Thyroid gland (tissue), 4 donors: Measurements from ENCODE around the gene IRF7. TPM values are rescaled to one million over a fixed set of nuclear protein-coding genes. Genes with fewer than 3 reads are reported as not detected.

Source experiments
- DNase-seq, 2 donors: peaks; one replicate each; pipeline ENCODE4 v3.0.0-alpha.2; 2019
- H3K27ac ChIP-seq, 3 donors: fragments of 200-600 bp; sonication (generic); 1 replicate in 2 of 3; 2 replicates in 1 of 3; pipeline ENCODE4 v1.5.1; 2016 to 2019; ENCODE audit warnings: mild to moderate bottlenecking in 1 of 3, moderate library complexity in 1 of 3
- H3K27me3 ChIP-seq: fragments of 200-600 bp; sonication (generic); one replicate; pipeline ENCODE4 v1.5.1; 2019
- H3K36me3 ChIP-seq, 2 donors: fragments of 200-600 bp; sonication (generic); one replicate each; pipeline ENCODE4 v1.5.1; 2016 to 2019
- H3K4me1 ChIP-seq, 2 donors: fragments of 200-600 bp; sonication (generic); one replicate each; pipeline ENCODE4 v1.5.1; 2017 to 2019
- H3K4me3 ChIP-seq, 3 donors: fragments of 200-600 bp; sonication (generic); replicated peaks in 1 of 3; 1 replicate in 2 of 3; 2 replicates in 1 of 3; pipeline ENCODE4 v1.5.1; 2016; ENCODE audit warnings: mild to moderate bottlenecking in 1 of 3
- H3K9me3 ChIP-seq: fragments of 200-600 bp; sonication (generic); one replicate; pipeline ENCODE4 v1.5.1; 2017
- CTCF ChIP-seq, 6 experiments: fragments of 200-600 bp in 3 of 6; fragments of 450-650 bp in 3 of 6; sonication (generic) in 3 of 6; IDR thresholded peaks; one replicate each; pipeline ENCODE4 v1.5.1; 2016 to 2019; ENCODE audit warnings: antibody characterized with exemption in 6 of 6, mild to moderate bottlenecking in 2 of 6, inconsistent platforms in 1 of 6, moderate library complexity in 1 of 6
- POLR2A ChIP-seq, 2 donors: fragments of 450-650 bp; IDR thresholded peaks; one replicate each; pipeline ENCODE4 v1.6.1; 2017; ENCODE audit warnings: antibody characterized with exemption in 2 of 2, mild to moderate bottlenecking in 2 of 2, moderate library complexity in 1 of 2
- WGBS, 2 donors: methylation state at CpG; one replicate each; pipeline ENCODE4 v1.1.5; 2017; 5-methylcytosine and 5-hydroxymethylcytosine counted together
- intact Hi-C: fragments of 100-400 bp; cut with DNase I; formaldehyde crosslinking; loops from one replicate; pipeline ENCODE4 v1.15.1; 2023
- total RNA-seq, 4 donors: library from RNA; depleted of rRNA; stranded (reverse); fragments of >200 nt; gene quantifications; one replicate each; pipeline ENCODE4 v1.2.3, GENCODE V29; 2016

IRF7 gene
- total RNA-seq, 4 donors from 2014 or later, result 15.4 to 42.4 (median 29.1) TPM

- 87 to 92% methylated on average over 17 of the region's 25 CpGs for WGBS, 2 donors
- Histone ChIP-seq H3K36me3 (no peaks in the 10 kb centered on the region), H3K9me3 (no peaks in the 10 kb centered on the region), H3K27ac (no peak overlapping the region), H3K4me1 (no peaks in the 10 kb centered on the region), H3K4me3 (no peak overlapping the region), H3K27me3 (no peaks in the 10 kb centered on the region)
- intact Hi-C loops, result no loop called here
- DNase-seq, result no peak
- TF ChIP-seq CTCF (IDR thresholded peaks at IDR 0.05), result no peak
These were observed 8.4 kb upstream of the IRF7 start for GRCh38 chr11:623999-624704.

- intact Hi-C loops, result no loop called here
- DNase-seq, result no peak
- Histone ChIP-seq H3K36me3 (no peaks in the 10 kb centered on the region), H3K9me3 (no peaks in the 10 kb centered on the region), H3K4me3 (no peak overlapping the region), H3K27ac (no peak overlapping the region), H3K27me3 (no peaks in the 10 kb centered on the region), H3K4me1 (no peaks in the 10 kb centered on the region)
- no peak for TF ChIP-seq CTCF (IDR thresholded peaks at IDR 0.05)
- TF ChIP-seq POLR2A (IDR thresholded peaks at IDR 0.05), result no peak
- 82 to 88% methylated on average over 14 to 15 of the region's 15 CpGs for WGBS, 2 donors
These were observed 7.7 kb upstream of the IRF7 start for GRCh38 chr11:623349-623869.

- WGBS, 2 donors, result 88 to 94% methylated on average over 23 to 27 of the region's 27 CpGs
- intact Hi-C loops, result no loop called here
These were observed 6.1 kb upstream of the IRF7 start for GRCh38 chr11:621838-622237.

GRCh38 chr11:620935-621814, 5.4 kb upstream of the IRF7 start:
- no peaks in the 10 kb centered on the region for H3K36me3 ChIP-seq

More at GRCh38 chr11:621838-622237, 6.1 kb upstream of the IRF7 start:
- no peak for DNase-seq
- Histone ChIP-seq H3K27ac (no peak overlapping the region), H3K27me3 (no peaks in the 10 kb centered on the region), H3K9me3 (no peaks in the 10 kb centered on the region), H3K36me3 (no peaks in the 10 kb centered on the region), H3K4me1 (no peaks in the 10 kb centered on the region), H3K4me3 (no peak overlapping the region)
- TF ChIP-seq CTCF (IDR thresholded peaks at IDR 0.05), result no peak
- TF ChIP-seq POLR2A (IDR thresholded peaks at IDR 0.05), result no peak

More at GRCh38 chr11:620935-621814, 5.4 kb upstream of the IRF7 start:
- intact Hi-C loops, result no loop called here
- H3K9me3 ChIP-seq, result no peaks in the 10 kb centered on the region
- TF ChIP-seq POLR2A (IDR thresholded peaks at IDR 0.05) (no peak), CTCF (IDR thresholded peaks at IDR 0.05) (no peak)
- 82 to 85% methylated on average over 23 to 36 of the region's 45 CpGs for WGBS, 2 donors
- no peak overlapping the region for H3K27ac ChIP-seq
- H3K4me1 ChIP-seq, result peaks cover 2 to 3% of the 10 kb centered on the region in 2 donors
- no peak for DNase-seq
- no peak overlapping the region for H3K4me3 ChIP-seq
- no peaks in the 10 kb centered on the region for H3K27me3 ChIP-seq
